SKM-1 (cell line): ENCODE measurements around the gene KLHL26.

Experiments
- DNase-seq: peaks from one replicate; lab custom pipeline; 2025; ENCODE audit not compliant: unreplicated experiment; lab: John Stamatoyannopoulos, UW

KLHL26 gene

DNA sequence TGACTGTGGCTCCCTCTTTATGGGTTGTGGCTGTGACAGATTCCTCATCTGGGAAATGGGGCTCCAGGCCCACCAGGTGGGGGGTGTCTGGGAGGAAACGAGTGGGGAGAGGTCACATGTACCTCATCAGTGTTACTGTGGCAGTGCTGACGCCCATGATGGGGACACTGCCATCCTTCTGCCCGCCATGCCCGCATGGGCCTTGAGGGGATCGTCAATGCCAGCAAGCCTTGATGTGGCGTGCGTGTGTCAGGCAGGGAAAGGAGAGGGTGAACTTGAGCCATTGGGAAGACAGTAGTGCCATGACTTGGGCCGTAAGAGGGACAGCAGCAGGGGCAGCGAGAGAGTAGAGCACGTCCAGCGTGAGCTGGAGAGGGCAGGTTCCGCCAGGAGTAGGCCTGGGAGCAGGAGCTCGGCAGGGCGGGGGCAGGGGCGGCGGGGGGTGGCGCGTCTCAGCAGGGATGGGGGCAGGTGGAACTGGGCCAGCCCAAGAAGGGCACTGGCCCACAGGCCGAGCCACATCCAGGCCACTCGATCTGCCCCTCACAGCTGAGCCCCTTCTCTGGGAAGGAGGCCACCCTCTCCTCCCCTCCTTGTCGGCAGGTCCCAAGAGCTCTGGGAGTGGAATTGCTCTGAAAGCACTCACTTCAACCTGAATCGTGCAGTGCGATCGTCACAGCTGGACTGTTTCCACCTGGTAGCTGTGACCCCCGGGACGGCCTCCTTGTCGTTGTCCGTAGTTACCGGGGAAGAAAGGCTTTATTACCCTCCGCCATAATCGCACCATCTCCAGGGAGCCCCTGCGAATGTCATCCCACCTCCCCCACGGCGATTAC lies 9.9 kb downstream of the KLHL26 start:
- DNase-seq: no peak

- DNase-seq: no peak
Measured at GRCh38 chr19:18647371-18647767, 10.5 kb downstream of the KLHL26 start.

DNA sequence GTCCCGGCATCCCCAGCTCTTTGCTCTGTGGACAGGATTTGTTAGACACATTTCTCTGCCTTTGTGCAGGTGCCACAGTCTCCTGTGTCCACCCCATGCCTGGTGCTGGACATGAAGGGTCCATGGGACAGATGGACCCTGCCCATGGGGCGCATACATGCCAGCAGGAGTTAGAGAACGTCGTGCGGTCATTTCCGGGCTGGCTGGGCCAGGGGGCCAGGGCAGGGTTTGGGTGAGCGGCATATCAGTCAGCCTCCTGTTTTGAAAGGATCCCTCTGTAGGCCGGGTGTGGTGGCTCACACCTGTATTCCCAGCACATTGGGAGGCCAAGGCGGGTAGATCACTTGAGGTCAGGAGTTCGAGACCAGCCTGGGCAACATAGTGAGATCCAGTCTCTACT lies 11.0 kb downstream of the KLHL26 start:
- no peak for DNase-seq

- no peak for DNase-seq
Measured at GRCh38 chr19:18648973-18649315, 12.1 kb downstream of the KLHL26 start.

GRCh38 chr19:18649371-18650020 lies 12.7 kb downstream of the KLHL26 start:
- no peak for DNase-seq

DNA sequence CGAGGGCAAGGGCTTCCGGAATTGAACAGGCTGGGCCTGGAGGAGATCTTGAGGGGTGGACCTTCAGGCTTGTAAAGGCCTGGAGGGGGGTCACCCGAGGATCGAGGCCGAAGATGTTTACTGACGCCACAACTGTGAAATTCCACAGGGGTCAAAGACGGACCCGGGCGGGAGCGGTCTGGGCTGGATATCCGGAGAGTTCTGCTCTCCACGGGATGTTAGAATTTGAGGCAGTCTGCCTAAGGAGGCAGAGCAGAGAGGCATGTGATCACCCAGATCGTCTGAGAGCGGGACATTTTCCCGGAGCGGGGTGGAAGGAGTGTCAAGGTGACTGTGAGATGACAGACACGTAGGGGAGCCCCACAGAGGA lies 13.2 kb downstream of the KLHL26 start:
- no peak for DNase-seq

GRCh38 chr19:18650468-18651041 lies 13.7 kb downstream of the KLHL26 start:
- DNase-seq: no peak

- no peak for DNase-seq
Measured at GRCh38 chr19:18651300-18651699, 14.5 kb downstream of the KLHL26 start.

DNA sequence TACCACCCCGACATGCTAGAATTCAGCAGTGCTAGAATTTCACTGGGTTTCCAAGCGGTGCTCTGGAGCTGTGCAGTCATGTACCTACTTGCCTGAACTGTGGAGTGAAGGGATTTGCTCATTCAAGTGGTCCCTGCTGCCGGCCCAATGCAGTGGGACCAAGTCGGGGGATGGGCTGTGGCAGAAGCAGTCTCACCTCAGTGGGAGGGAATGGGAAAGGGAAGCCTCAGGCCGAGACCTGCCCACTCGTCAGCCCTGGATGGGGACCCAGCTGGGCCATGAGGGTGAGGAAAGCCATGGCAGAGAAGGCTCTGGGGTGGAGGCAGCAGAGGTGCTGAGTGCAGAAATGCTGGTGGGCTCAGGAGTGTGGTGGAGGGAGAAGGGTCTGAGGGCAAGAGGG lies 14.9 kb downstream of the KLHL26 start:
- DNase-seq: no peak

- DNase-seq: no peak
Measured at GRCh38 chr19:18653853-18654252, 17.0 kb downstream of the KLHL26 start.

DNA sequence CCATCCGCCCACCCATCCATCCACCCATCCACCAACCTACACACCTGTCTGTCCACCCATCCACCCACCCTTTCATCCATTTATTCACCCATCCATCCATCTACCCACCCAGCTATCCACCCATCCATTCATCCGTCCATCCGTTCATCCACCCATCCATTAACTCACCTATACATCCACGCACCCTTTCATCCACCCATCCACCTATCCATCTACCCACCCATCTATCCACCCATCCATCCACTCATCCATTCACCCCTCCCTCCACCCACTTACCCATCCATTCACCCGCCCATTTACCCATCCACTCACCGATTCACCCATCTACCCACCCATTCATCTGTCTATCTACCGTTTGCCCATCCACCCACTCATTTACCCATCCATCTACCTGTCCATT lies 17.6 kb downstream of the KLHL26 start:
- DNase-seq: no peak

DNA sequence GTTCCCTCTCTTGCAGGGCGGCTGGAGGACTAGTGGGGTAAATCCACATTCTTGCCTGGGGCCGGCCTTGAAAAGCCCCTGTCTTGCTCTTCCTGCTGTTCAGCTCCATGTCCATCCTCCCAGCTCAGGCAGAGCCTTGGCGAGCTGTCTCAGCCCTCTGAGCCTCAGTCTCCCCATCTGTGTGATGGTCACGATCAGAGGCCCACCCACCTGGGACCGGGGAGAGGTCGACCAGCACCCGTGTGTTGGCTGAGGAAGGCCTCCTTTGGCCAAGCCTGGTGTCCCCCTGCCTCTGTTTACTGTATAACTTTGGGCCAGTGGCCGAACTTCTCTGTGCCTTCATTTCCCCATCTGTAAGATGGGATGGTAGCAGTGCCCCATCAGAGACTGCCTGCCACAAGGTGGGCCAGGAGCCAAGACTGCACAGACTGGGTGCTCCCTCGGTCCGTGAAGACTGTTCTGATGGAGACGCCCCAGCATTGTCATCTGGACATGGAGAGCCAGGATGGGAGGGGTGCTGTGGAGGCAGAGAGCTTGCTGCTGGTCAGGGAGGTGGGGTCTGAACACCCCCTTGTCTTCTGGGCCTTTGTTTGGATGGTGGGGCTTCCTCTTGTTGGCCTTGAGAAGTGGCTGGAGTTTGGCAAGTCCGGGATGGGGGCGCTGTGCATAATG lies 18.5 kb downstream of the KLHL26 start:
- DNase-seq: no peak

DNA sequence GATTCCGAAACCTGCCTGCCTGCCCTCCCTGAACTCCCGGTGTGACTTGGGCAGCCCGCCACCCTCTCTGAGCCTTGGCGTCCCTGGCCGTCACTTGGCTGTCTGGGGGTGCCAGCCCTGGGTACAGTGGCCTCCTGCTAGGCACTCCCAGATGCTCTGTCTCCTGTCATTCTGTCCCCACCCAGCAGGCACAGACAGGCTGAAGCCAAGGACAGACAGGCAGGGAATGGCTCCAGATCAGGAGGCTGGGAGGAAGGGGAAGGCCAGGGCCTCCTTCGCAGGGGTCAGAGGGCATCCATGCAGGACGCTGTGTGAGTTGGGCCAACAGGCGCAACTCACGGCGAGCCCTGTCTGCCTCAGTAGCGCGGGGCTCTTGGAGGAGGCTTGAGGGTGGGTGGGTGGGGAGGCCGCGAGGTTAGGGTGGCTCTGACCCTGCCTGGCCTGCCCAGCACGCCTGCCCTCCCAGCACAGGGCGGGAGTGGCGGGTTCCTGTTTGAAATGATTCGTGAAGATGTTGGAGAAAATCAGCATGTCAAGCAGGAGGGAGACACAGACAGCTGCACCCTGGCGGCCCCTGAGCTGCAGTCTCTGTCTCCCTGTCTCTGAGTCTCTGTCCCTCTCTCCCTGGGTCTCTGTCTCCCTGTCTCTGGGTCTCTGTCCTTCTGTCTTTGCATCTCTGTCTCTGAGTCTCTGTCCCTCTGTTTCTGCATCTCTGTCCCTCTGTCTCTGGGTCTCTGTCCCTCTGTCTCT lies 19.7 kb downstream of the KLHL26 start:
- no peak for DNase-seq

DNA sequence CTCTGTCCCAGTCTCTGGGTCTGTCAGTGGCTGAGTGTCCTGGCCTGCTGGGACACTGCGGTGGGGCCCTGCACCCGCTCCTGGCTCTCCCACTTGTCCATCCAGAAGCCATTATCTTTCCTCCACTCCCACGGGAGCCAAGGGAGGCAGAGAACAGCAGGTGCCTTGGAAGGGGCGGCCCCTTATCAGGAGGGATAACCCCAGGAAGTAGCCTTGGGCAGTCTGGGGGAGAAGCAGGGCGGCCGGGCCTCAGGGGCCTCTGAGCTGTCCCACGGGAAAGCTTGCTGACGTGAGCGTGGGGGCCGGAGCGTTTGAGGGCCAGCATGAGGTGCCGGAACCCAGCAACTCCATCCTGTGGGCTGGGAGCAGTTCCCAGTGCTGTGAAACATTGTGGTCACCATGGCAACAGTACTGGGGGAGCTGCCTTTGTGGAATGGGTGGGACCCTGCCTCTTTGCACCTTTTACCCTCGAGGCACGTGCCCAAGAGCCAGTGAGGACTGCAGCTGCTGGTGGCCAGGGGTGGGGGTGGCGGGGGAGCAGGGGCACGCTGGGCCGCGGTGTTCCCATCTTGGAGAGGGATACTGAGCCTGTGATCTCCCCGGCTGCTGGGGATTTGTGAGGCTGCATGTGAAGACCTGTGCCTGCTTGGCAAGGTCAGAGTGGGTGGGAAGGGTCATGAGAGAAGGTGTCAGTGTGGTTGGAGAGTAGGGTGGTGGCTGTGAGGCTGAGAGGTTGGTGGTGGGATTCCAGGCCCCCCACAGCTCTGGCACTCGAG lies 20.9 kb downstream of the KLHL26 start:
- no peak for DNase-seq

- no peak for DNase-seq
Measured at GRCh38 chr19:18658366-18658855, 21.6 kb downstream of the KLHL26 start.

GRCh38 chr19:18659281-18660050 lies 22.6 kb downstream of the KLHL26 start:
- no peak for DNase-seq

GRCh38 chr19:18660051-18660910 lies 23.5 kb downstream of the KLHL26 start:
- no peak for DNase-seq

GRCh38 chr19:18660939-18661670 lies 24.3 kb downstream of the KLHL26 start:
- DNase-seq: no peak
